ENCODE measurements around the gene SHANK3.

SHANK3 gene

DNA sequence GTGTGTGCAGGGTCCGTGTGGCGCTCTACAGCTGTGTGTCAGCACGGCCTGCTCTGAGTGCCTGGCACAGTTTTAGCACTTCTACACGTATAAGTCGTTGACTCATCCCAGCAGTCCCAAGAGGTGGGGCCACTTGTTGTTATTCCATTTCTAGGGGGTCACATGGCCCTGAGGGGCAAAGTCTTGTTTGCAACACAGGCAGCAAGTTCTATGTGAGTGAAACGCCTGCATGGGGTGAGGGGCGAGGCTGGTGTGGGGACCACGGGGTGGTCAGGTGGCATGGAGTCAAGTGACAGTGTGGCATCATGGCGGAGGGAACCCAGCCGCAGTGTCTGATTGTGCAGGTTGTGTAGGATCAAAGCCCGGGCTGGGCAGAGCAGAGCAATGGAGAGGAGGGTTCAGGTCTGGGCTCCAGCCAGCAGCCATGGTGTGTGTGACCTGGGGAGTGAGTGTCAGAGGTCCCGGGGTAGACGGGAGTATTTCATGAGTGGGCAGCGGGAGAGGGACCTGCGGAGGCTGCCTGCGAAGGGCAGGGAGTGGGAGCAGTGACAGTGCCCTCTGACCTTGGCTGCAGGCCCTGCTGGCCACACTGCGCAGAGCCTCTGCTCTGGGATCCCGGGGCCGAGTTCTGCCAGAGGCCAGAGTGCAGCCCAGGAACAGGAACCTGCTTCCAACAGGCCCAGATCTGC, 27.9 kb downstream of the SHANK3 start:
- no peak for DNase-seq

DNA sequence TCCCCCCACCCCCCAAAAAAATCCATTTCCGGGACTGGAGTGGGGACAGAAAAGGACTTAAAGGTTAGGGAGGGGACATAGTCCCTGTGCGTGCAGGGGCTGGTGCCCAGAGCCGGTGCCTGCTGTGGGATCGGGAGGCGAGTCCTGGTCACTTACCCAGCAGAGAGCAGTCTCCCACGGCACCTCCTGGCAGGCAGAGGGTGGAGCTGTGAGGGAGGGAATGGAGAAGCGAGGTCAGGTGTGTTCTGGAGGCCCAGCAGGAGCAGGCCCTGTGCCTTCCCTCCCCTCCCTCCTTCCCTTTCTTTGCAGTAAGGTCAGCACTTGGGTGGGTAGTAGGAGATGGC, 28.4 kb downstream of the SHANK3 start:
- no peak for DNase-seq

DNA sequence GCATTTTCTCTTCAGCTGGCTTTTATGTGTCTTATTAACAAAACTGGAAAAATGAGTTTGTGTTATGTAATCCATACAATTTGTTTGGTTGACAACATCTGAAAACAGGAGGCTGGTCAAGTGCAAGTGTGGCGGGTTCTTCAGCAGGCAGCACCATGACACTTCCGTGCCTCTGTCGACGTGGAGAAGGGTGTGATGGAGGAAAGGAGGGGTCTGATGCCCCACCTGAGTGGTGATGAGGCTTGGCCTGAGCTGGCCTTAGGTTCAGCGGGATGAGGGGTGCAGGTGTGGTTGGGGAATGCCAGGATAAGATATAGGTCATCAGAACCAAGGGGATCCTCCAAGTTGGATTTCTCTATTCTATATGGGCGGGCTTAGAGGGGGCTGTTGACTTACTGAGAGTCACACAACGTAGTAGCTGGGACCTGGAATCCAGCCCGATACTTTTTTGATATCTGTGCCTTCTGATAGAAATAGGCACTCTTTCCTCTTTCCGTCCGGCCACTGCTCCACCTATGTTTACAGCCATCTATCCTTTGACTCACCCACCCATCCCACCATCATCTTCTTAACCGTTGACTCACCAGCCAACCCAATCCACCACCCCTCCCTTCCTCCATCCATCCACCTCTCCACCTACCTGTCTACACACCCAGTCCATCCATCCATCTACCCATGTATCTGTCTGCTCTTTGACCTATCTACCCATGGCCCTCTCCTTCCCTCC, 29.0 kb downstream of the SHANK3 start:
- DNase-seq: no peak

DNA sequence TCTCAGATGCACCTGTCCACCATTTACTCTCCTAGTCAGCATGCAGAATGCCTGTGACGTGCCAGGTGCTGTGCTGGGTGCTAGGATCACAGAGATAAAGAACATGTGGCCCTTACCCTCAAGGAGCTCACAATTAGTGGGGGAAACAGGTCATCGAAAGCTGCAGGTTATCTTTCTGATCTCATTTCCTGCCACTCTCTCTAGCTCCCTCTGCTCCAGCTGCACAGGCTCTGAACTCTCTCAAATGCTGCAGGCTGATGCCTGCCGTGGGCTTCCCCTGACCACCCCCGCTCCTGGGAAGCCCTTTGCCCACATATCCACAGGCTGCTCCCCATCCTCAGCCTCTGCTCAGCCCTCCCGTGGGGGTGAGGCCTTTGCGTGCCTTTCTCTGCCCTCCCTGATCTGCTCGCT, 29.6 kb downstream of the SHANK3 start:
- no peak for DNase-seq

DNA sequence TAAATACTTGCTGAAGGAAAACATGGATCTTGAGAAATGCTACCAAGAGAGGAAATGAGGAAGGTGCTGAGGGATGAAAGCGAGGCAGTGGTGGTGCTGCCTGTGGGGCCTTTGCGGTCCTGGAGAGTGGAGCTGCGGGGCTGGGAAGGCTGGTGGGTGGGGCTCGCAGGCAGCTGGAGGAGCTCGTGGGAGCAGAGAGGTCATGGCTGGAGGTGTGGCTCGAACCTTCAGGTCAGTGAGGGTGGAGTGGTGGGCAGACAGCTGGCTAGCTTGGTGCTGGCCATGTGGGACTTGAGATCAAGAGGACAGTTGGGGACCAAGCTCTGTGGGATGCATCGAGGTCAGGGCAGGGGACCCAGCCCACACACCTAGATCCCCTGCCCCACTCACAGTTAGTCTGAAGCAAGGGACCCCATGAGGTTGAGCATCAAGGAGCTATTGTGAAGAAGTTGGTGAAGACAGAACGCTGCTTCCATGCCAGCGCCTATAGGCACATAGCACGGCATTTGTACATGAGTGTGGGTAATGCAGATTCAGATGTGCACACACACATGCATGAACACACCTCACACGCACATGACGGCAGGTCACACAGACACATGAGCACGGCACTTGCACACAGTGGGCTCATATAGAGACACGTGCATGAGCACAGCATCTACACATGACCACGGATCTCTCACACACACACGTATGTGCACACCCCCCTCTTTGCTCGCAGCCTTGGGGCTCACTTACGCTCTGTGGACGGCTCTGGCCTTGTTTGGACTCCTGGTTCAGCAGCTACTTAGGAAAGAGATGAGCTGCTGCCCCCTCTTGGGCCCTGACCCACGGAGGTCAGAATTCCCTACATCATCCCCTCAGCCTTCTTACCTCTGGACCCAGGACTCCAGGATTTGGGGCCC, 30.4 kb downstream of the SHANK3 start:
- no peak for DNase-seq

DNA sequence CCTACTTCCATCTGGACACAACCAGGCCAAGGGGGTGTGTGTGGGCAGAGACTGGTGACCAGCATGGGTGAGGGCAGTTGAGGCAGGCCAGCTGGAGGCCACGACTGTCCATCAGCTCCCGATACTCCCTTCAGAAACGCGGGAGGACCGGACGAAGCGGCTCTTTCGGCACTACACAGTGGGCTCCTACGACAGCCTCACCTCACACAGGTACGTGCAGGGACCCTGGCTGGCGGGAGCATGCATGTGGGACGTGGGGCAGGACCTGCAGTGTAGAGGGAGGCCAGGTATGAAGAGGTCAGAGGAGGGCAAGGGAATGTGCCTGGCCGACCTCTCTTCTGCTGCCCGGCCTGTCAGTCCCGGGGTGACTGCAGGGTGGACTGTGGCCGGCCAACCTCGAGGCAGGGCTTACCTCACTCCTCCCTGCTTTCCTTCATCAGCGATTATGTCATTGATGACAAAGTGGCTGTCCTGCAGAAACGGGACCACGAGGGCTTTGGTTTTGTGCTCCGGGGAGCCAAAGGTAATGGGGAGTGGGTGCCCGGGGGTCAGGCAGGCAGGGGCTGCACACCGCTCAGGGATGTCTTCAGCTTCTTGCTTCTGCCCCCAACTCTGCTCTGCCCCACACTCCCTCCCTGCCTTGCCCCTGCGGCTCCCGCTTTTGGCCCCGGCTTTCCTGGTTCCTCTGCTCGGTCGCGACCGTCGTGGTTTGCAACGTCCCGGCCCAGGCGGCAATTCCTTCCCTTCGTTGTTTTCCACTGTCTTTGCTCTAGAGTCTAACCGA, 31.3 kb downstream of the SHANK3 start:
- no peak for DNase-seq

DNA sequence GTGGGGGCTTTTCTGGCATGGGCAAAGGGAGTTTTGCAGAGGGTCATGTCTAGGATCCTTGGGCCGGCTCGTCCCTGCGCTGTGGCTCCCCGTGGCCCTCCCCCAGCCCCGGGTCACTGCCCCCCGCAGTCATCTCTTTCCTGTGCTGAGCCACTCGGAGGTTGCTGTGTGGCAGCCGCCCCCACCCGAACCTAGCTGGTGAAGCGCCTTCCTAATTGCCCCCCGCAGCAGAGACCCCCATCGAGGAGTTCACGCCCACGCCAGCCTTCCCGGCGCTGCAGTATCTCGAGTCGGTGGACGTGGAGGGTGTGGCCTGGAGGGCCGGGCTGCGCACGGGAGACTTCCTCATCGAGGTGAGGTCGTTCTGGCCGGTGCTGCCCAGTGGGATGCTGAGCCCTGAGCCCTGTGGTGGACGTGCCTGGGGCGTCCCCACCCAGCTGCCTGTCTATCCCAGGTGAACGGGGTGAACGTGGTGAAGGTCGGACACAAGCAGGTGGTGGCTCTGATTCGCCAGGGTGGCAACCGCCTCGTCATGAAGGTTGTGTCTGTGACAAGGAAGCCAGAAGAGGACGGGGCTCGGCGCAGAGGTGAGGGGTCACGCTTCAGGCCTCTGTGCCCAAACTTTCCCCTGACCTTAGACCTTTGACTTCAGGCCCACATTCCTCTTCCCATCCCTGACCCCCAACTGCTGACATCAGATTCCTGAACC, 32.0 kb downstream of the SHANK3 start:
- no peak for DNase-seq

DNA sequence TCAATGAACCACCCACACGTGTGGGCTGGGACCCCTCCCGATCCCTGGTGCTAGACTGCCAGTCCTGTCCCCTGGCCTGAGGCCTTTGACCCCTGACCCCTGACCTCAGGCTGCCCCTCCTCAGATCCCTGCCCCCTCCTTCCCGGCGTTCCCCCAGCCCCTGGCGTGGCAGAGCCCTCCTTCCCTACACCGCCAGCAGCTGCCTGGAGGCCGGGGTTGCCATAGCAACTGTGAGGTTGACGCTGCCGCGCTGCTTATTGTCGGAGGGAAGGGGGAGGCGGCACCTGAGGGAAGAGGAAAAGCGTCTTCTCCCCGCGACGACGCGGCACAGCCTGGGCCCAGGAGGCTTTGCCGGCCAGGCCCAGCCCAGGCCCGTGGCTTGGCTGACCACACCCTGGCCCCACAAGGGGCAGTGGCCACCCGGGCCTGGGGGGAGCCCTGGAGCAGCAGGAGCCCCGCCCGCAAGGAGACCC, 32.6 kb downstream of the SHANK3 start:
- peak; percentile 77 for DNase-seq

DNA sequence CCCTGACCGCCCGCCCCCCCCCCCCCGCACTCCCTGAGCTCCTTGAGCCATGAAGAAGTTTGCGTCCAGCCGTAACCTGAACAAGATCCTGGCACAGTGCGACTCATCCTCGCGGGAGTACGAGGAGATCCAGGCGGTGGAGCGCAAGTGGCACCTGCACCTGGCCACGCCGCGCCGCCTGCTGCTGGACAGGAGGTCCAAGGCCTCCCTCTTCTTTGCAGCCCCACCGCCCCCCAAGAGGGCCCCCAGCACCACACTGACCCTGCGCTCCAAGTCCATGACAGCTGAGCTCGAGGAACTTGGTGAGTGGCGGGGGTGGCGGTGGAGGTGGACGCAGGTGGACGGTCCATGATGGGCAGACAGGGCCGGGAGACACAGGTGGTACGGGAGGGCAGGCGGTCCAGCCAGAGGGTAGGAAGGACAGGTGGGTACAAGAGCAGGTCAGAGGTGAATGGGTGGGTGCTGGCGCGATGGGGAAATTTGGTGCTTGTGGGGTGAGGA, 33.3 kb downstream of the SHANK3 start:
- no peak for DNase-seq

DNA sequence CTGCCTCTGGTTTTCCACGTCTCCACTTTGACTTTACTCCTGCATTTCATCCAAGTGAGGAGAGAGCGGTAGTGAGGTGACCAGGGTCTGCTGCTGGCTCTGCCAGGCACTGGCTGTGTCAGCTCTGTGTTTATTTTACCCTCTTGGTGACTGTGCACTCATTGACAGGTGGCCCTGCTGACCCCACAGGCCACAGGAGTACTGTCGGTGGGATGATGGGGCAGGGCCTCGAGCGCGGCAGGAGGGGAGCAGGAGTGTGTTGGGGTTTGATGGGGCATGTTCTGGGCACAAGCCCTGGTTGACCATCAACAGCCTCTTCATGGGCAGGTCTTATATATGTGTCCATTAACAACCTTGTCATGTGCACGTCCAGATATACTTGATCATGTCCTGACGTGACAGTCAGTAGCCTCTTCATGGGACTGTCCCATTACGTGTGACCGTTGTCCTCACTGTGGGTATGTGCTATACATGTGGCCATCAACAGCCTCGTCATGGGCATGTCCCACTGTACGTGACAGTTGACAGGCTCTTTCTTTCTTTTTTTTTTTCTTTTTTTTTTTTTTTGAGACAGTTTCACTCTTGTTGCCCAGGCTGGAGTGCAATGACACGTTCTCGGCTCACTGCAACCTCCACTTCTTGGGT, 34.0 kb downstream of the SHANK3 start:
- DNase-seq: no peak

DNA sequence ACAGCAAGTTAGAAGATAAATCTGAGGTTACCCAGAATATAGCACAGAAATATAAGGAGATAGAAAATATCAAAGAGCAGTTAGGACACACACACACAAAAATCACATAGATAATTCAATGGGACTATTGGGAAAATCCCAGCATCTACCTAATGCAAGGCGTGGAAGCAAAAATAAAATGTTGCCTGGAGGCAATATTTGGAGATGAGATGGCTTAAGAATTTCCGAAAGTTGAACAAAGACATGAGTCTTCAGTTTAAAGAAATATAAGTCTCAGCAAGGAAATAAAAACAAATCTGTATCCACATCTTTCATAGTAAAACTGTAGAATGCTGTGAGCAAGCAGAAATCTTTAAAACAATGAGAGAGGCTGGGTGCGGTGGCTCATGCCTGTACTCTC, 35.9 kb downstream of the SHANK3 start:
- no peak for DNase-seq

DNA sequence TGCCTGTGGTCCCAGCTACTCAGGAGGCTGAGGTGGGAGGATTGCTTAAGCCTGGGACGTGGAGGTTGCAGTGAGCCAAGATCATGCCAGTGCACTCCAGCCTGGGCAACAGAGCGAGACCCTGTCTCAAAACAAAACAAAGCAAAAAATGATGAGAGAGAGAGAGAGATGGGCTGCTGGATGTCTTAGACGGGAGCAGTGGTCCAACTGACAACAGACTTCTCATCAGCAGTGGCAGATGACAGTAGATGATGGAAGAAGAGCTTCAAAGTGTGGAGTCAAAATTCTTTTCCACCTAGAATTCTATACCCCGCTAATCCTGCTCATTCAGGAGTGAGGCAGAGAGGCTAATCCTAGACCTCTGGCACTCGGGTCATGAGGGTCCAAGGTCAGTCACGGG, 36.4 kb downstream of the SHANK3 start:
- DNase-seq: no peak

DNA sequence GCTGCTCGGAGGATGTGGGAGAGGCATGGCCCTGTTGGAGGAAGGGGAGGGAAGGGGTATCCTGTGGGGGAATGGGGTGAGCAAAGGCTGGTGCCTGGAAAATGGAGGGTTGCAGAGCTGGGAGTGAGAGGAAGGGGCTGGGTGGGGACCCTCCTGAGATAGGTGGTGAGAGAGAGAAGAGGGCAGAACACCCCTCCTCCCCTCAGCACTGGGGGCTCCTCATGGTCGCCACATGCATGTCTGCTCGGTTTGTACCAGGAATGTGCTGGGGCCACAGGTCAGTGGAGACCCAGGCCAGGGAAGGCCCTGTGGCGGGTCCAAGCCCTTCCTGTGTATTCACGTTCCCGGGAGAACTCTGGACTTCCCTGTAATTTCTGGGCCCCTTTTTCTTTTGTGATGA, 37.6 kb downstream of the SHANK3 start:
- no peak for DNase-seq

DNA sequence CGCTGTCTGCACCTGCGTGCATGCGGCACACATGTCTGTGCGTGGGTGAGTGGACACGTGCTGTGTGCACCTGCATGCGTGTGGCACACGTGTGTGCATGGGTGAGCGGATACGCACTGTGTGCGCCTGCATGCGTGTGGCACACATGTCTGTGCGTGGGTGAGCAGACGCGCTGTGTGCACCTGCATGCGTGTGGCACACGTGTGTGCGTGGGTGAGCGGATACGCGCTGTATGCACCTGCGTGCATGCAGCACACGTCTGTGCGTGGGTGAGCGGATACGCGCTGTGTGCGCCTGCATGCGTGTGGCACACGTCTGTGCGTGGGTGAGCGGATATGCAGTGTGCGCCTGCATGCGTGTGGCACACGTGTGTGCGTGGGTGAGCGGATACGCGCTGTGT, 38.3 kb downstream of the SHANK3 start:
- no peak for DNase-seq

DNA sequence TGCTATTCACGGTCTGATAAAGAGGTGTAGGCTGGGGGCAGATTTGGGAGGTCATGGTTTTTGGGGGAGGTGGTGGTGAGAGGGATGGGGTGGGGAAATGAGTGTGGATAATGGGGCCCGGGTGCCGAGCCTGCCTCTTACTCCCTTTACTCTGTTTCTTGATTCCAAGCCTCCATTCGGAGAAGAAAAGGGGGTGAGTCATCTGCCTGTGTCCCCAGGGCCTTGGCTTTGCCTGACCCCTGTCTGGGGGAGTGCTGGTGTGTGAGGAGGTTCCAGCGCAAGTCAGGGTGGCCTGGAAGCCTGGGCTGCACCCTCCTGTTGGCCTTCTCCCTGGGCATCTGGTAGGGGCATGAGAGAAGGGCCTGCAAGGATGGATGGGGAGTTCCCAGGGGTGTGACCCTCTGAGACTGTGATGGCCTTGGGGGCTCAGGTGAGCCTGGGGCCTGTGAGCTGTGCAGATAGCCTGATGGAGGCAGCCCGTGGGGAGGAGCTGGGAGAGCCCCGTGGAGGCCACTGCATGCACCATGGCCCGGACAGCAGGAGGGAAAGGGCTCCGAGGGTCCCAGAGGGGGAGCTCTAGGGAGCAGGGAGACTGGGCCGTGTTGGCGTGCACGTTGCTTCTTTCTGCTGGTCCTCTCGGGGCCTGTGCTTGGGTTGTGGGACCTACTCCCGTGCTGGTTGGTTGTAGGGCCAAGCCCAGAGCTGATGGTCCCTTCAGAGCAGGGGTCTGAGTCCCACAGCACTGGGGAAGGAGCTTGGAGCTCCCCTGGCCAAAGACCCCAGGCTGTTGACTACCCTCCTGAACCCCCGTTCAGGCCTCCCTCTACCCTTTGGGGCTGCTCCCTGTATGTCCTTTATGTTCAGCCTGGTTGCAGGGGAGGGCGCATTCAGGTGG, 39.1 kb downstream of the SHANK3 start:
- DNase-seq: no peak

DNA sequence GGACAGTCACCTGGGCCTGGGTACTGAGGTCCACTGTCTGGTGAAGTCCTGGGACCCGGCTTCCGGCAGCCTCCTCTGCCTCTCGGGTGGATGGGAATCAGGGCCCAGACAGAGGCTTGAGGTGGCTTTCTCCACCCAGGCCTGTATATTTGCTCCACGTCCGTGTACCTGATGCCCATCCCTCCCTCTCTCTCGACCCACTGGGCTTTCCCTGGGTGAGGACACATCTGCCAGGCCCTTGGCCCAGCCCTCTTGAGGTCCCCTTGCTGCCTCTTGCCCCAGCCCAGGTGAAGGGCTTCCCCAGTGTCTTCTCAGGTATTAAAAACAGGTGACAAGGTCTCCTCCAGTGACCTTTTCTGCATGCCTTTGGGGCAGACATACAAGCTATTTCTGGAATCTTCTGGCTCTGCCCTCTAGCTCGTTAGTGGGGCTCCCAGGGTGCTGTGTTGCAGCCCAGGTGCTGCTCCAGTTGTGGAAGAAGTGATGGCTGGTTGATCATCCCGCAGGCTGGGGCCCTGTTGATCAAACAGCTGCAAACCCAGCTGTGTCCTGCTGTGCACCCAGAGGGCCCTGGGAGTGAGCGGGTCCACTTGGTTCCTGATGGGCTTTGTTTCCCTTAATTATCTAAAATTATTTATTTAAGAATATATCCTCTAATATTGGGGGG, 39.9 kb downstream of the SHANK3 start:
- no peak for DNase-seq

DNA sequence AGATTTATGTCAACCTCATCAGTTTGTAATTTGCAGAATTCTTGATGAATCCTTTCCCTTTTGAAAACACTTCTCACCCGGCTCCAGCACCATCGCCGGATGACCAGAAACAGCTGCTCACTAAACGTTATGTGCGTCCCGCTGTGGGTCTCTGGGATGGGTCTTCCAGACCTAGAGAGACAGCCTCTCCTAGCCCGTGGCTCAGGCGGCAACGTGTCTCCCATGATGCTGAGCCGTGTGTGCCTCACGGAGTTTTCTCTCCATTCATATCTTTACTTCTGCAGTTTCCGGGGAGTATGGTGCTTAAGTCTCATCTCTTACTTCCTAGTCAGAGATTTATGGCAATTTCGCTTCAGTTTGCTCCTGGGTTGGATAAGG, 40.4 kb downstream of the SHANK3 start:
- no peak for DNase-seq

DNA sequence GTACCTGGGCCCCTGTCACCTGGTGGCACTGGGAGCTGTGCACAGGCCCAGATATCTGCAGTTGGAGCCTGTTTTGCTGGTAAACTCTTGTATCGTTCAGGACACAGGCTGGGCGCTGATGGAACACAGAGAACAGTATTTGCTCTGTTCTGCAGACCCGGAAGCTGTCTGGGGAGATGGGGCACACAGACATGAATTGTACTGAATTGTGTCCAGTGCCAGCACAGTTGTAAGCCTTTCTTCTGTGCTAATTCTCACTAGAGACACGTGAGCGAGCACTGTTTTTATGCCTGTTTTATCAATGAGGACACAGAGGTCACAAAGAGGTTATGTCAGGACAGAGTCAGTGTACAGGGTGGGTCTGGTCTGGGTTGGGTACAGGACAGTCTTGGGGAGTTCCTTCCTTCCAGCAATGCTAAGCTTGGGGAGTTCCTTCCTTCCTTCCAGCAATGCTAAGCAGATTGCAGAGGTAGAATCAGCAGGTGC, 41.0 kb downstream of the SHANK3 start:
- no peak for DNase-seq

DNA sequence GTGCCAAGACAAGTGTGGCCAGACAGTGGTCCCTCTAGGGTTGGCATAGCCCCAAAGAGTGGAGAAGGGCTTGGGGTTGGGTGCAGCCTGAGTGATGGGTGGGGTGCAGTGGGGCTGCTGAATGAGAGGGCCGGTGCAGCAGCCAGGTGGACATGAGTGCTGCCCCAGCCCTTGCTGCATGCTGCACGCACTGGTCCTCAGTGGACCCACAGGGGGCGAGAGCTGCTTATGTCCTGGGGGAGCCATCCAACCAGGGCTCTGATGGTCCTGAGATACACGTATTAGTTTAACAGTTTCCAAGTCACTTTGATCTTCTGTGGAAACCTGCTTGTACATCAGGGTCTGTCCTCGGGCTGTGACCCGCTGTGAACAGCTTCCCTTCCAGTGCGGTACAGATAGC, 41.5 kb downstream of the SHANK3 start:
- DNase-seq: no peak

Data from right forelimb (tissue), 1 donor.